PFSK-1 (cell line): ENCODE results near the gene NECAB2.

Experiments used
- POLR2AphosphoS5 ChIP-seq: IDR thresholded peaks from 2 replicates; pipeline ENCODE4 v1.6.1; 2012; ENCODE audit warnings: low read depth, mild to moderate bottlenecking, control low read depth, low read length, moderate library complexity
- REST ChIP-seq, 2 experiments: IDR thresholded peaks; 2 replicates each; pipeline versions ENCODE4 v1.6.1 to v1.8.0; 2011 to 2012; ENCODE audit warnings: low read depth in 2 of 2, low read length in 2 of 2, control low read depth in 1 of 2, inconsistent platforms in 1 of 2, mild to moderate bottlenecking in 1 of 2, moderate library complexity in 1 of 2; ENCODE audit not compliant: insufficient read depth in 1 of 2
- SIN3A ChIP-seq: IDR thresholded peaks from 2 replicates; pipeline ENCODE4 v1.6.1; 2012; ENCODE audit warnings: mild to moderate bottlenecking, low read length, moderate library complexity, borderline replicate concordance; ENCODE audit not compliant: insufficient read depth
- TAF1 ChIP-seq: IDR thresholded peaks from 2 replicates; pipeline ENCODE4 v1.6.1; 2012; ENCODE audit warnings: low read length, control low read depth, borderline replicate concordance; ENCODE audit not compliant: insufficient read depth

DNA sequence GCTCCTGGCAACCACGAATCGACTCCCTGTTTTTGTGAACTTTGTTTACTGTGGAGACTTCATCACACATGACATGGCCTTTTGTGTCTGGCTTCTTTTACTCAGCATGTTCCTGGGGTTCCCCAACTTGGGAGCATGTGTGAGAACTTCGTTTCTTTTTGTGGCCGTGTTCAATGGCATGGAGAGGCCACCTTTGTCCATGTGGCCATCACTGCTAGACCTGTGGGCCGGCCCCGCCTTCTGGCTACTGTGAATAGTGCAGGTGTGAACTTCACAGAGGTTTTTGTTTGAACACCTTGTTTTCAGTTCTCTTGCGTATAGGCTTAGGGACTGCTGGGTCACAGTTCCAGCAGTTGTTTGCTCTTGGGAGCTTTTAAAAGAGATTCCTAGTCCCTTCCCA is 80.2 kb downstream of the NECAB2 start:
- TF ChIP-seq POLR2AphosphoS5 (no peak), SIN3A (no peak), REST (IDR thresholded peaks at IDR 0.05; ENCODE audit: insufficient read depth in 1 of 2, low read depth in 2 of 2, low read length in 2 of 2) (no peak), TAF1 (no peak)
